Loucy (cell line): ENCODE data around the gene RALGAPB.

Experiments
- H2AFZ ChIP-seq: fragments of 200-600 bp; sonication (generic); 2 replicates; pipeline ENCODE4 v1.6.0; 2016; ENCODE audit warnings: antibody characterized with exemption, mild to moderate bottlenecking, low read length, moderate library complexity
- H3F3A ChIP-seq: fragments of 200-600 bp; 2 replicates; pipeline ENCODE4 v1.6.0; 2016; ENCODE audit warnings: antibody characterized with exemption, low read depth, mild to moderate bottlenecking
- H3K27me3 ChIP-seq: fragments of 200-600 bp; sonication (generic); 2 replicates; pipeline ENCODE4 v1.6.1; 2014; ENCODE audit warnings: low read length, mild to moderate bottlenecking; ENCODE audit not compliant: insufficient read depth, poor library complexity, severe bottlenecking
- H3K36me3 ChIP-seq: fragments of 200-600 bp; sonication (generic); 2 replicates; pipeline ENCODE4 v1.6.1; 2016; ENCODE audit warnings: low read length; ENCODE audit not compliant: insufficient read depth
- H3K4me1 ChIP-seq: fragments of 200-600 bp; sonication (generic); 2 replicates; pipeline ENCODE4 v1.5.1; 2014; ENCODE audit warnings: low read length, mild to moderate bottlenecking; ENCODE audit not compliant: insufficient read depth, poor library complexity, severe bottlenecking
- H3K4me2 ChIP-seq: fragments of 200-600 bp; sonication (generic); 2 replicates; pipeline ENCODE4 v1.6.0; 2014; ENCODE audit warnings: antibody characterized with exemption, low read length, low read depth, mild to moderate bottlenecking; ENCODE audit not compliant: poor library complexity, severe bottlenecking
- H3K4me3 ChIP-seq: fragments of 200-600 bp; sonication (generic); 2 replicates; pipeline ENCODE4 v1.5.1; 2014; ENCODE audit warnings: low read length, mild to moderate bottlenecking, mixed read lengths; ENCODE audit not compliant: poor library complexity, severe bottlenecking
- H3K79me2 ChIP-seq: fragments of 200-600 bp; sonication (generic); 2 replicates; pipeline ENCODE4 v1.6.1; 2014; ENCODE audit warnings: low read length; ENCODE audit not compliant: insufficient read depth
- H3K9ac ChIP-seq: fragments of 200-600 bp; sonication (generic); 2 replicates; pipeline ENCODE4 v1.6.0; 2014; ENCODE audit warnings: mild to moderate bottlenecking, low read depth, low read length, moderate library complexity; ENCODE audit not compliant: poor library complexity, severe bottlenecking
- H3K9me2 ChIP-seq: fragments of 200-600 bp; sonication (generic); replicated peaks from 2 replicates; pipeline ENCODE4 v1.6.1; 2016; ENCODE audit warnings: low read depth, low read length, mixed read lengths
- H3K9me3 ChIP-seq: fragments of 200-600 bp; sonication (generic); 2 replicates; pipeline ENCODE4 v1.6.1; 2014; ENCODE audit warnings: mild to moderate bottlenecking, antibody characterized with exemption, low read length, low read depth; ENCODE audit not compliant: insufficient read depth
- H4K20me1 ChIP-seq: fragments of 200-600 bp; sonication (generic); 2 replicates; pipeline ENCODE4 v1.6.0; 2014; ENCODE audit warnings: antibody characterized with exemption, low read length, mild to moderate bottlenecking; ENCODE audit not compliant: insufficient read depth, poor library complexity, severe bottlenecking
- EZH2phosphoT487 ChIP-seq: fragments of 200-600 bp; IDR thresholded peaks from 2 replicates; pipeline ENCODE4 v1.6.1; 2018; ENCODE audit warnings: antibody characterized with exemption, mild to moderate bottlenecking, moderate library complexity, borderline replicate concordance
- TF ChIP-seq, protein P1 (sequence below): fragments of 200-600 bp; sonication (generic); conservative IDR thresholded peaks from 2 replicates; pipeline ENCODE4 v1.5.1; 2014; ENCODE audit warnings: mild to moderate bottlenecking, antibody characterized with exemption, low read length

The RALGAPB gene

DNA sequence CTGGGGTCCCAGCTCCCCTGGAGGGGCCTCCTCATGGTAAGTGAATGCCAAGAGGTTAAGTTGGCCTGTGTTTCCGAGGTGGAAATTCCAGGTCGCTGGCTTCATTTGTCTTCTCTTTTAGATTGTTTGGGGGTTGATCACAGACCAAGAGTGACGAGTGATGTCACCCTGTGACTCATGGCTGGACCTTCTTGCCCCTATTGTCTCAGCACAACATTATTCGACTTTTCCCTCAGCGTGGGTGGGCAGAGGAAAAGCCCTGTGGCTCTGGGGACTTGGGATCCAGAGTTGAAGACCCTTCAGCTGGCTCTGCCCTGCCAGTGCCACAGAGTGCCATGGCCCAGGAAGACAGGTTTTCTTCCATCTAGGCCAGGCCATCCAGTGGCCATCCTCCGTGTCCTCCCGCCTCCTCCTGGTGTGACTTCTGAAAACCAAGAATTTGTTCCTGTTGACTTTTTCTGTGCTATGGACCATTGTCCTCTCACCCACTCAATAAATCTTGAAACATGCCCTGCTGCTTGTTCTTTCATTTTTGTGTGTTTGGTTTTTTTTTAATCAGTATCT, 22.1 kb upstream of the RALGAPB start:
- Histone ChIP-seq H3K27me3 (no peaks in the 10 kb centered on the region), H3K4me2 (no peak overlapping the region), H3K36me3 (peaks cover 8% of the 10 kb centered on the region; the same call in 1 of the 2 replicates), H3F3A (no peaks in the 10 kb centered on the region), H3K9me2 (no peaks in the 10 kb centered on the region), H4K20me1 (no peaks in the 10 kb centered on the region), H2AFZ (no peak overlapping the region), H3K9me3 (no peaks in the 10 kb centered on the region), H3K4me3 (no peak overlapping the region), H3K9ac (no peak overlapping the region), H3K79me2 (peaks cover 31% of the 10 kb centered on the region), H3K4me1 (peaks cover 28% of the 10 kb centered on the region)
- TF ChIP-seq, protein P1, sequence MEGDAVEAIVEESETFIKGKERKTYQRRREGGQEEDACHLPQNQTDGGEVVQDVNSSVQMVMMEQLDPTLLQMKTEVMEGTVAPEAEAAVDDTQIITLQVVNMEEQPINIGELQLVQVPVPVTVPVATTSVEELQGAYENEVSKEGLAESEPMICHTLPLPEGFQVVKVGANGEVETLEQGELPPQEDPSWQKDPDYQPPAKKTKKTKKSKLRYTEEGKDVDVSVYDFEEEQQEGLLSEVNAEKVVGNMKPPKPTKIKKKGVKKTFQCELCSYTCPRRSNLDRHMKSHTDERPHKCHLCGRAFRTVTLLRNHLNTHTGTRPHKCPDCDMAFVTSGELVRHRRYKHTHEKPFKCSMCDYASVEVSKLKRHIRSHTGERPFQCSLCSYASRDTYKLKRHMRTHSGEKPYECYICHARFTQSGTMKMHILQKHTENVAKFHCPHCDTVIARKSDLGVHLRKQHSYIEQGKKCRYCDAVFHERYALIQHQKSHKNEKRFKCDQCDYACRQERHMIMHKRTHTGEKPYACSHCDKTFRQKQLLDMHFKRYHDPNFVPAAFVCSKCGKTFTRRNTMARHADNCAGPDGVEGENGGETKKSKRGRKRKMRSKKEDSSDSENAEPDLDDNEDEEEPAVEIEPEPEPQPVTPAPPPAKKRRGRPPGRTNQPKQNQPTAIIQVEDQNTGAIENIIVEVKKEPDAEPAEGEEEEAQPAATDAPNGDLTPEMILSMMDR: no peak
- TF ChIP-seq EZH2phosphoT487: no peak

- Histone ChIP-seq H2AFZ (no peak overlapping the region), H3K9me3 (no peaks in the 10 kb centered on the region), H3K4me3 (no peak overlapping the region), H3K27me3 (no peaks in the 10 kb centered on the region), H3K9me2 (no peaks in the 10 kb centered on the region), H3K4me2 (no peak overlapping the region), H3F3A (no peaks in the 10 kb centered on the region), H4K20me1 (no peaks in the 10 kb centered on the region), H3K4me1 (peaks cover 17% of the 10 kb centered on the region), H3K9ac (no peak overlapping the region), H3K79me2 (peaks cover 16% of the 10 kb centered on the region), H3K36me3 (peaks cover 8% of the 10 kb centered on the region; the same call in 1 of the 2 replicates)
- TF ChIP-seq, protein P1: no peak
- no peak for TF ChIP-seq EZH2phosphoT487
Measured at GRCh38 chr20:38452880-38453624, 19.6 kb upstream of the RALGAPB start.

DNA sequence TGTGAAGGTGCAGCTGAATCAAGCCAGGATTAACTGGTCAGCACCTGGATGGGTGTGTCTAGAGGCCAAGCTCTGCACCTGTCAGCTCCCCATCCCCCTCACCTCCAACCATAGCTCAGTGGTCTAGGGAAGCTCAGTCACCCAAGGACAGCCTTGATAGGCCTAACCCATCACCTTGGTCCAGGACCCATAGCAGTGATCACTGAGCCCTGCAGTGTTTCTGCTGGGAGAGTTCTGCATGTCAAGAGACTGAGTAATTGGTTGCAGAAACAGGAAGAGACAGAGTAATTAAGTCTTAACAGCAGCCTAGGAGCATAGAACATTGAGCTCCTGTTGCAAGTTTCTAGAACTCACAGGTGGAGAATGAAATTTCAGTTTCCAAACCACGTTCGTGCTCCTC, 18.7 kb upstream of the RALGAPB start:
- H3K4me2 ChIP-seq: no peak overlapping the region
- H3K4me1 ChIP-seq: peaks cover 8% of the 10 kb centered on the region
- H3F3A ChIP-seq: no peaks in the 10 kb centered on the region
- H3K27me3 ChIP-seq: no peaks in the 10 kb centered on the region
- peaks cover 8% of the 10 kb centered on the region; the same call in 1 of the 2 replicates for H3K36me3 ChIP-seq
- no peaks in the 10 kb centered on the region for H3K9me2 ChIP-seq
- H2AFZ ChIP-seq: no peak overlapping the region
- no peak overlapping the region for H3K4me3 ChIP-seq
- no peaks in the 10 kb centered on the region for H4K20me1 ChIP-seq
- H3K79me2 ChIP-seq: peaks cover 7% of the 10 kb centered on the region; the same call in 1 of the 2 replicates
- no peak overlapping the region for H3K9ac ChIP-seq
- H3K9me3 ChIP-seq: no peaks in the 10 kb centered on the region
- no peak for TF ChIP-seq EZH2phosphoT487
- TF ChIP-seq, protein P1: no peak
